Activated CD8-positive, alpha-beta T cell treated with anti-CD3 and anti-CD28 coated beads, Interleukin-2, amount 10 ng/mL, durations not matched to agents 7 days and 5 days (primary cell): ENCODE results near the gene CAPS. TPM values are rescaled to one million over a fixed set of nuclear protein-coding genes. Genes with fewer than 3 reads are reported as not detected.

Experiments used
- ATAC-seq: fragments of 150-1000 bp; cut with Tn5 transposase; one replicate; pipeline ENCODE4 v1.10.0; 2021; ENCODE audit warnings: moderate library complexity
- CTCF ChIA-PET: fragments of 350-600 bp; sonication (Branson Sonifier 250); formaldehyde crosslinking; loops from one replicate; lab custom pipeline; 2021; ENCODE audit warnings: antibody characterized with exemption; lab: Charles Lee
- POLR2A ChIA-PET: fragments of 350-600 bp; sonication (Branson Sonifier 250); formaldehyde crosslinking; loops from one replicate; lab custom pipeline; 2021; ENCODE audit warnings: antibody characterized with exemption; lab: Charles Lee
- DNase-seq: peaks from one replicate; pipeline ENCODE4 v3.0.0-alpha.2; 2020
- H3K27ac Mint-ChIP-seq: one replicate; pipeline ENCODE4 v1.8.0; 2021; ENCODE audit warnings: mild to moderate bottlenecking, mixed read lengths
- H3K27me3 Mint-ChIP-seq: one replicate; pipeline ENCODE4 v1.8.0; 2021; ENCODE audit warnings: low read depth, mixed read lengths
- H3K36me3 Mint-ChIP-seq: one replicate; pipeline ENCODE4 v1.8.0; 2021; ENCODE audit warnings: low read depth, mixed read lengths
- H3K4me1 Mint-ChIP-seq: one replicate; pipeline ENCODE4 v1.8.0; 2021; ENCODE audit warnings: low read depth, mixed read lengths
- H3K4me3 Mint-ChIP-seq: one replicate; pipeline ENCODE4 v1.8.0; 2021; ENCODE audit warnings: mild to moderate bottlenecking, mixed read lengths
- H3K9me3 Mint-ChIP-seq: one replicate; pipeline ENCODE4 v1.8.0; 2022; ENCODE audit warnings: mixed read lengths; ENCODE audit not compliant: insufficient read depth
- total RNA-seq, 2 experiments: library from RNA; stranded (reverse); gene quantifications; one replicate each; pipeline ENCODE4 v1.2.3, GENCODE V29; 2021

Gene CAPS
- total RNA-seq, 2 experiments from 2014 or later: 11.4 to 12.0 TPM

GRCh38 chr19:5903624-5904351 is 10.3 kb upstream of the CAPS start, which contains the start of gene NDUFA11:
Gene NDUFA11 (minus strand): TSS chr19:5903790. CDS start chr19:5903708, 82 bp downstream.
- Mint-ChIP-seq H3K9me3 (no peaks in the 10 kb centered on the region), H3K27ac (peak within 1 kb of the TSS; percentile 100), H3K4me3 (peak within 1 kb of the TSS; percentile 89), H3K4me1 (peaks cover 26% of the 10 kb centered on the region), H3K36me3 (peaks cover 19% of the 10 kb centered on the region), H3K27me3 (no peaks in the 10 kb centered on the region)
- DNase-seq (peak; percentile 97), ATAC-seq (peak; percentile 57)
- POLR2A ChIA-PET: interaction anchor here (0.6 to 3.5 kb wide), 14 partner anchors 12 to 281 kb away, joined by 3 to 53 read pairs (median 4); partner anchors contain the start of genes CATSPERD, DUS3L, LONP1 and SAFB
- CTCF ChIA-PET: interaction anchor here (0.6 to 4.9 kb wide), 10 partner anchors 12 to 375 kb away, joined by 3 to 61 read pairs (median 5); partner anchors contain the start of gene NRTN

GRCh38 chr19:5904352-5905113 is 9.5 kb upstream of the CAPS start, which contains the start of gene VMAC:
Gene VMAC (plus strand): TSS chr19:5904872. CDS start chr19:5904891, 19 bp downstream.
- ATAC-seq (peak; percentile 87), DNase-seq (peak; percentile 100)
- Mint-ChIP-seq H3K27ac (peak within 1 kb of the TSS; percentile 100), H3K4me3 (peak within 1 kb of the TSS; percentile 89), H3K9me3 (no peaks in the 10 kb centered on the region), H3K4me1 (peaks cover 26% of the 10 kb centered on the region), H3K36me3 (peaks cover 19% of the 10 kb centered on the region), H3K27me3 (no peaks in the 10 kb centered on the region)
- ChIA-PET CTCF (interaction anchor here (0.6 to 4.9 kb wide), 9 partner anchors 50 to 375 kb away, joined by 3 to 61 read pairs (median 5); partner anchors contain the start of gene NRTN), POLR2A (interaction anchor here (0.6 to 3.5 kb wide), 12 partner anchors 25 to 282 kb away, joined by 3 to 53 read pairs (median 4); partner anchors contain the start of genes CATSPERD, DUS3L, LONP1 and SAFB)

DNA sequence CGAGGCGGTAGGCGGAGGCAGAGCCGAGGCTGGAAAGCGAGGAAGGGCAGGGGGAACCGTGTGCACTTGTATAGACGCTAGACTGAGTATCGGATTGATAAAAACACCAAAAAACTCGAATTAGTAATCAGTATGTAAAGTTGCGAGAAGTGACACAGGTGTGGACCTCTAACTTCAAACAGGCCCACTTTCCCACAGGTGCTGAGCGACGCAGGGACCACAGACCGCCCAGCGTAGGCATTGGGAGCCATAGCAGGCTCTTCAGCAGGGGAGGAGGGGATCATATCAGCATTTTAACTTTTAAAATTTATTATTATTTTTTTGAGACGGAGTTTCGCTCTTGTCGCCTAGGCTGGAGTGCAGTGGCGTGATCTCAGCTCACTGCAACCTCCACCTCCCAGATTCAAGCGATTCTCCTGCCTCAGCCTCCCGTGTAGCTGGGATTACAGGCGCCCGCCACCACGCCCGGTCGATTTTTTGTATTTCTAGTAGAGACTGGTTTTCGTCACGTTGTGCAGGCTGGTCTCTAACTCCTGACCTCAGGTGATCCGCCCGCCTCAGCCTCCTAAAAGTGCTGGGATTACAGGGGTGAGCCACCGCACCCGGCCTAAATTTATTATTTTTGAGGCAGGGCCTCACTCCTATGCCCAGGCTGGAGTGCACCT is 8.8 kb upstream of the CAPS start:
- POLR2A ChIA-PET: interaction anchor here (2.3 to 3.5 kb wide), 2 partner anchors 57 to 77 kb away, joined by 7 to 53 read pairs; no protein-coding TSS in a partner anchor
- Mint-ChIP-seq H3K36me3 (peaks cover 19% of the 10 kb centered on the region), H3K9me3 (no peaks in the 10 kb centered on the region), H3K27me3 (no peaks in the 10 kb centered on the region), H3K4me3 (peak overlapping the region; percentile 89), H3K4me1 (peaks cover 21% of the 10 kb centered on the region), H3K27ac (peak overlapping the region; percentile 82)
- ATAC-seq: no peak
- DNase-seq: no peak
- CTCF ChIA-PET: interaction anchor here (2.0 kb wide), 1 partner anchor 117 kb away, joined by 6 read pairs; no protein-coding TSS in a partner anchor

- Mint-ChIP-seq H3K4me1 (peaks cover 13% of the 10 kb centered on the region), H3K9me3 (no peaks in the 10 kb centered on the region), H3K4me3 (no peak overlapping the region), H3K27me3 (no peaks in the 10 kb centered on the region), H3K36me3 (peaks cover 11% of the 10 kb centered on the region), H3K27ac (no peak overlapping the region)
- ChIA-PET CTCF (interaction anchor here (2.0 kb wide), 1 partner anchor 103 kb away, joined by 7 read pairs; no protein-coding TSS in a partner anchor), POLR2A (no interaction called here)
- no peak for DNase-seq
- no peak for ATAC-seq
Measured at GRCh38 chr19:5907241-5907640, 6.8 kb upstream of the CAPS start.

DNA sequence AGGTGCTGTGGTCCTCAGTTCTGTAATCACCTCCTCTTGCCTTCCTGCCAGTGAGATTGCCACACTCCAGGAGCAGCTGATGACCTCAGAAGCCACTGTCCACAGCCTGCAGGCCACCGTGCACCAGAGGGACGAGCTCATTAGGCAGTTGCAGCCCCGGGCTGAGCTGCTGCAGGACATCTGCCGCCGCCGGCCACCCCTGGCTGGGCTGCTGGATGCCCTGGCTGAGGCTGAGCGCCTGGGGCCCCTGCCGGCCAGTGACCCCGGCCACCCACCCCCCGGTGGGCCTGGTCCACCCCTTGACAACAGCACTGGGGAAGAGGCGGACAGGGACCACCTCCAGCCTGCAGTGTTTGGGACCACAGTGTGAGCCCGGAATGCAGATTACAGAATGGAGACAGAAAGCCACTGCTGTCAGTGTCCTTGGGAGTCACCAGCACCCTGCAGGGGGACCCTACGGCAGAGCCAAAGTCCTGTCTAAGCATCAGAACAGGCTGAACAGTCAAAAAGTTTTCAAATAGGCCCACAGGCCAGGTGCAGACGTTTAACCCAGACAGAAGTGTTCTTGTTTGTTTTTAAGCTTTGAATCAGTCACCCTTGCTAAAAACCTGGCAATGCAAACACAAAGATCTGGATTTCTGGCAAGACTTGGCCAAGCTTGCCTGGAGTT is 5.1 kb upstream of the CAPS start:
- no peak for ATAC-seq
- H3K4me3 Mint-ChIP-seq: no peak overlapping the region
- POLR2A ChIA-PET: no interaction called here
- no peak overlapping the region for H3K27ac Mint-ChIP-seq
- CTCF ChIA-PET: interaction anchor here (1.5 kb wide), 1 partner anchor 114 kb away, joined by 5 read pairs; no protein-coding TSS in a partner anchor
- H3K4me1 Mint-ChIP-seq: peaks cover 6% of the 10 kb centered on the region
- peaks cover 9% of the 10 kb centered on the region for H3K36me3 Mint-ChIP-seq
- no peaks in the 10 kb centered on the region for H3K27me3 Mint-ChIP-seq
- H3K9me3 Mint-ChIP-seq: no peaks in the 10 kb centered on the region
- DNase-seq: no peak

- H3K4me3 Mint-ChIP-seq: no peak overlapping the region
- no peaks in the 10 kb centered on the region for H3K27me3 Mint-ChIP-seq
- ChIA-PET POLR2A (no interaction called here), CTCF (no interaction called here)
- H3K4me1 Mint-ChIP-seq: peaks cover 6% of the 10 kb centered on the region
- H3K27ac Mint-ChIP-seq: no peak overlapping the region
- no peaks in the 10 kb centered on the region for H3K9me3 Mint-ChIP-seq
- DNase-seq (no peak), ATAC-seq (no peak)
- peaks cover 9% of the 10 kb centered on the region for H3K36me3 Mint-ChIP-seq
Measured at GRCh38 chr19:5910638-5910907, 3.5 kb upstream of the CAPS start.

GRCh38 chr19:5911366-5911765 is 2.7 kb upstream of the CAPS start:
- peaks cover 10% of the 10 kb centered on the region for H3K36me3 Mint-ChIP-seq
- ChIA-PET POLR2A (no interaction called here), CTCF (no interaction called here)
- H3K27ac Mint-ChIP-seq: no peak overlapping the region
- ATAC-seq (no peak), DNase-seq (no peak)
- H3K4me3 Mint-ChIP-seq: no peak overlapping the region
- no peaks in the 10 kb centered on the region for H3K27me3 Mint-ChIP-seq
- H3K9me3 Mint-ChIP-seq: no peaks in the 10 kb centered on the region
- peaks cover 2% of the 10 kb centered on the region for H3K4me1 Mint-ChIP-seq

- H3K4me3 Mint-ChIP-seq: no peak overlapping the region
- H3K27me3 Mint-ChIP-seq: no peaks in the 10 kb centered on the region
- H3K9me3 Mint-ChIP-seq: no peaks in the 10 kb centered on the region
- no peaks in the 10 kb centered on the region for H3K4me1 Mint-ChIP-seq
- ChIA-PET POLR2A (no interaction called here), CTCF (no interaction called here)
- DNase-seq (no peak), ATAC-seq (no peak)
- H3K36me3 Mint-ChIP-seq: peaks cover 18% of the 10 kb centered on the region
- H3K27ac Mint-ChIP-seq: no peak overlapping the region
Measured at GRCh38 chr19:5914358-5914774, 312 bp downstream of the CAPS start.

DNA sequence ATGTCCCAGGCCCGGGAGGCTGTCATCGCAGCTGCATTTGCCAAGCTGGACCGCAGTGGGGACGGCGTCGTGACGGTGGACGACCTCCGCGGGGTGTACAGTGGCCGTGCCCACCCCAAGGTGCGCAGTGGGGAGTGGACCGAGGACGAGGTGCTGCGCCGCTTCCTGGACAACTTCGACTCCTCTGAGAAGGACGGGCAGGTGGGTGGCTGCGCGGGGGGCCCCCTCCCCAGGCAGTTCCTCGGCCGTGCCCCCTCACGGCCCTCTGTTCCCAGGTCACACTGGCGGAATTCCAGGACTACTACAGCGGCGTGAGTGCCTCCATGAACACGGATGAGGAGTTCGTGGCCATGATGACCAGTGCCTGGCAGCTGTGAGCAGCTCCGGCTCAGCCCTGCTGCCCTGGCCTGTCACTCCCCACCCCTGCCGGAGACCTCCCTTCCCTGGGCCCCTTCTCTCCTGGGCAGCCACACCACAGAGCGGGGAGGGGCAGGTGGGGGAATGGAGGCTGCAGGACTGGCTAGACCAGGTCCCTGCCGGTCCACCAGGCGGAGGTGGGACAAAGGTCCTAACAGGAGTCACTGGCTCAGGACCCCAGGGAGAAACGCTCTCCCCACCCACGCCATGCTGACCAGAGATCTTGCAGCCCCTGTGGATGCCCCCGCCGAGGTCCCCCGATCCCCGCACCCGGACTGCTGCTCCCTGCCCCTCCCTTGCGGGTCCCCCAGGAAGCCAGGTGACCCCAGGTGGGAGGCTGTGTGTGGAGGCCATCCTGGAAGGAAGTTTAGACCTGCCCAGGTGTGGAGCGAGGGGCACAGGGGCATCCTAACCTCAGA is 1.1 kb downstream of the CAPS start:
- no peaks in the 10 kb centered on the region for H3K9me3 Mint-ChIP-seq
- ChIA-PET CTCF (no interaction called here), POLR2A (no interaction called here)
- DNase-seq: no peak
- H3K27ac Mint-ChIP-seq: no peak overlapping the region
- no peaks in the 10 kb centered on the region for H3K4me1 Mint-ChIP-seq
- peaks cover 16% of the 10 kb centered on the region for H3K36me3 Mint-ChIP-seq
- no peaks in the 10 kb centered on the region for H3K27me3 Mint-ChIP-seq
- no peak for ATAC-seq
- H3K4me3 Mint-ChIP-seq: no peak overlapping the region

DNA sequence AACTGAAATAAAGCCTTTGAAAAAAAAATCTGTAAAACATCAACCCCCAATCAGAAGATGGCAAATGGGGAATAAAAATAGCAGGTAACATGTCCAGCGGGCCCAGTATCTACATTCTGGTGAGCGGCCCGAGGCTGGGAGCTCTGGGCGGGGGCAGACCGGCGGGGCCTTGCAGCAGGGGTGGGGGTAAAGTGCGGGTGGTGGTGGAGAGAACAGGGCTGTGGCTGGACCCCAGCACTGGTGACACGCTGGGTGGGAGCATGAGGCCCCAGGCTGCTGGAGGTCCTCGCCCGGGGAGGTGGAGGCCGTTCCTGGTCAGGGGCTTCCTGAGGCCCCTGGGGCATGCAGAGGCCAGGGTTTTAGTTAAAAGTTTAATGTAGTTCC is 1.7 kb downstream of the CAPS start:
- Mint-ChIP-seq H3K4me1 (no peaks in the 10 kb centered on the region), H3K9me3 (no peaks in the 10 kb centered on the region), H3K36me3 (peaks cover 17% of the 10 kb centered on the region), H3K27me3 (no peaks in the 10 kb centered on the region), H3K4me3 (no peak overlapping the region), H3K27ac (no peak overlapping the region)
- ATAC-seq (no peak), DNase-seq (no peak)
- CTCF ChIA-PET: no interaction called here
- POLR2A ChIA-PET: no interaction called here
